HG03521 (cell line): ENCODE data around the gene NT5DC4.

Experiments
- ATAC-seq: cut with Tn5 transposase; IDR thresholded peaks from one replicate; pipeline ENCODE4 v1.9.1; 2021; ENCODE audit warnings: mild to moderate bottlenecking, moderate library complexity; ENCODE audit not compliant: unreplicated experiment

NT5DC4 gene

GRCh38 chr2:112751451-112752197 lies 30.8 kb downstream of the NT5DC4 start:
- ATAC-seq, result no peak

- ATAC-seq, result no peak
These were observed 31.8 kb downstream of the NT5DC4 start for GRCh38 chr2:112752667-112753066.

GRCh38 chr2:112754564-112754963 lies 33.7 kb downstream of the NT5DC4 start:
- ATAC-seq, result no peak

DNA sequence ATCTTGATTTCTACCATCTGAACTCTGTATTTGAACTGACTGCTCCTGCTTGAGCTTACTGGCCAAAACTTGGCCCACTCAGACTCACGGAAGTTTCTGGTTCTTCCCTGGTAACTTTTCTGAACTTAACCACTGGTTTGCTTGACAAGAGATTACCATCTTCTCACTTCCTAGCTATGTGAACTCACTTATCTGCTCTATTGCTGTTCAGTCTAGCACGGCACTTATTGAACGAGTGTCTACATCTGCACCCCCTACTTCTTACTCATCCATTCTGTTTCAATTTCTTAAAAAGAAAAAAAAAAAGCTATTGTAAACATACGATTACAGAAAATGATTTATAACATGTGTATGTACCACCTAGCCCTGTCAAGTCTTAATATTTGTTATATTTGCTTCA lies 34.6 kb downstream of the NT5DC4 start:
- no peak for ATAC-seq

DNA sequence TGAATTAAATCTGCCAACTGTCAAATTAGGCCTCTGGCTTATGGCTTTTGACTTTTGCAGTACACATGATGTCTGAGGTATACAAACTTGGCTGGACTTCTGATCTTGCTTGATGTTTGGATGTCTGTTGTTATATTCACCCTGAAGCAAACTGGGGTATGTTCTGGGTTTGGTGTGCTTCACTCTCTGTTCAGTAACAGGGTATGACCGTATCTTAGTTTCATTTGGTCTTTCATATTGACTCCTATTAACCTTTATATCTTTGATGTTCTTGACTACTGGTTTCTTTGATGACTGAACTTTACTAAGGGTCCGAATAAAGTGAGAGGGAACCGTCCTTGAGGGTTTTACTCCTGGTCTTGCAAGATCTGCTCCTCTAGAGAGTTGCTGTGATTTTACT lies 35.4 kb downstream of the NT5DC4 start:
- no peak for ATAC-seq

- ATAC-seq, result no peak
These were observed 36.4 kb downstream of the NT5DC4 start for GRCh38 chr2:112757265-112757664.

DNA sequence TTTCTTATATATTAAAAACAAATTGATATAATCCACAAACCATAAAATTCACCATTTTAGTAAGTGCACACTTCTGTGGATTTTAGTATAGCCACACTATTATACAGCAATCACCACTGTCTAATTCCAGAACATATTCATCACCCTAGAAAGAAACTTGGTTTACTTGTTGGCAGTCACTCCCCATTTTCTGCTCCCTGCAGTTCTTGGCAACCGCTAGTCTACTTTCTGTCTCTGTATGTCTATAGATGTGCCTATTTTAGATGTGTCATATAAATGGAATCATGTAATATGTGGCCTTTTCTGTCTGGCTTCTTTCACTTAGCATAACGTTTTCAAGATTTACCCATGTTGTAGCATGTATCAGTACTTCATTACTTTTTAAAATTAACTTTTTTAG lies 37.9 kb downstream of the NT5DC4 start:
- ATAC-seq, result no peak

DNA sequence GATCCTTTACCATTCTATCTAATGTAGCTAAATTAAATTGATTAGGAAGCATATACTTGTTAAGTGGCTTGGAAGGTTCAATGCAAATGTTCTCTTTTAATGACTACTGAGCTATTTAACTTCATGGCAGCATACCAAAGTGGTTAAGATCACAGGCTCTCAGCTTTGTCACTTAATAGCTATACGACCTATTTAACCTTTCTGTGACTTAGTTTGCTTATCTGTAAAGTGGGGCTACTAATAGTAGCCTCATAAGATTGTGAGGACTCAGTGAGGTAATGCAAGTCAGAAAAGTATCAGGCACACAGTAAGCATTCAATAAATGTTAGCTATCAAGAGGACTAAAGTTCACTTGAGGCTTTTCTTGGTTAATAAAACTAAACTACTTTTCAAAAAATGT lies 39.3 kb downstream of the NT5DC4 start:
- no peak for ATAC-seq

DNA sequence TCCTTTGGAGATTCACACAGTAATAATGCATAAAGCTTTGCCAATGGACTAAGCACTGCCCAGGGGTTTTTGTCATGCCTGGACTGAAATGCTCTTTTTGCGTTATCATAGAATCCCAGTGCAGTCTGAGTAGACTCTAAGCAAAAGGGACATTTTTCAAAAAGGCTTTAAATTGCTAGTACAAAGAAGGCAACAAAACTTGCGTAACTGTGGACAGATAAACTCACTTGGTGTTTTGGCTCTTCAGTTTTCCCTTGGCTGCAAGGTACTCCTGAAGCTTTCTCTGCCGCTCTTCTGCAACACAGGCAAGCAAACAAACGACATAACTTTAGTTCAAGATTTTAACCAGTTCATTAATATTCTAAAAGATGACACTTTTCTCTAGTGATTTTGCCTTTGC lies 41.5 kb downstream of the NT5DC4 start:
- no peak for ATAC-seq

DNA sequence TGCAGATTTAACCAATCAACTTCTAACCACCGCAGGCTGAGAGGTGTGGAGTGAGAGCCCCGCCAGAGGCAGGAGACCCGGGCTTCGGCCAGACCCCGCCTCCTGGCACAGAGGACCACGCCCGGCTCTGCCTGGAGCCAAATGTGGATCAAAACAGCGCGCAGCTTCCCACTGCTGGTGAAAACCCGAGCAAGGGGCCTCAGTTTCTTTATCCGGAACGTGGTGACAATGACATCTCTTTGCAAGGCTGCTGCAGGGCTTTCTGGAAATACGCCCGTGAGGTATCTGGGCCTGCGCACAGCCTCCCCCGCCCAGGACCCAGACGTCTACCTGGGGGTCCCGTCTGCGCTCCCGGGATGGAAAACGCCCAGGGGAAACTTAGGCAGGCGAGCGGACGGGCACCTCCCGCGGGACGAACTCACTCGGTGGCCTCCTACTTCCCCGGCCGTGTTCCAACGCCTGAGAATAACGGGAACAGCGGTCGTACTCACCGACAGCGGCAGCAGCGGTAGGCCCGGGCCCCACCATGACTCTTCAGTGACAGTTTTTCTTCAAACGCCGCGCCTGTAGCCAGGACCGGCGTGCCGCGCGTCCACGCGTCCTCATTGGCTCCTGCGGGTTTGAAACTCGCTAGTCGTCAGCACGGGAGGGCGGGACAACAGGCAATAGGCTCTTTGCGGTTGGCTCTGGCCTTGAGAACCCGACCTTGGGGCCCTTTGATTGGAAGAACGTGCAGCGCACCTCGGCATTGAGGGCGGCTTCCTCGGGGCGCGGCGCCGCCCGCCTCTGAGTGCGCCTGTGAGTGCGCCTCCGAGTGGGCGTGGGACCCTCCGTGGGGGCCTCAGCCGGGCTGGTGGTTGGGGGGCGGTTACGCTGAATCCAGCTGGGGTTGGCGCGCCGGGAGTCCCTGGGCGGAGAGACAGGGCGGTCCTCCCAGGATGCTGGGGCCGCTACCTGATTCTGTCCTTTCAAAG lies 43.5 kb downstream of the NT5DC4 start, which contains the start of gene CKAP2L:
CKAP2L (minus strand) TSS at position 539 of the 974 bp plus-strand sequence; CDS start at position 528, 11 bp downstream.
- peak; percentile 97 for ATAC-seq

- no peak for ATAC-seq
These were observed 44.4 kb downstream of the NT5DC4 start for GRCh38 chr2:112765251-112765650.

DNA sequence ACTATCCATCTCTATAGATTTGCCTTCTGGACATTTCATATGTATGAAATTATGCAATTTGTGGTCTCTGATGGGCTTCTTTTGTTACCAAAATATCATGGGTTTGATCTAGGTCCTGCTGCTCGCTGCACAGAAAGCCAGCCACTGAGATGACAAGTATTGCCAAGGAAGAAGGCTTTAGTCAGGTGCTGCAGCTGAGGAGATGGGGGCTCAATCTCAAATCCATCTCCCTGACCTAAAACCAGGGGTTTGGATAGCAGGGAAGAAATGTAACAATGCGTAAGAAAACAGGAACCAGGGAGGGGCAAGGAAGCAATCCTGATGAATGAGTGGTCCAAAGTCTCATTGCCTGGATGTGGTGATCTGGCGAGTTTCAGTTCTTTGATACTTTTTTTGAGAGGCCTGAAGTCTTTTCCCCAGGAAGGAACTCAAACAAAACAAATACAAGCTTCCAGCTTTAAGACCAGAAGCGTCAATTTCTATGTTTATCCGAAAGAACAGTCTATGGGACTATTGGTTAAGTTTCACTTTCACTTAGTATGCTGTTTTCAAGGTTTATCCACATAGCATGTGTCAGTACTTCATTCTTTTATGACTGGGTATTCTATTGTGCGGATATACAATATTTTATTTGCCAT lies 47.0 kb downstream of the NT5DC4 start:
- ATAC-seq, result no peak

GRCh38 chr2:112768432-112768831 lies 47.6 kb downstream of the NT5DC4 start:
- no peak for ATAC-seq

DNA sequence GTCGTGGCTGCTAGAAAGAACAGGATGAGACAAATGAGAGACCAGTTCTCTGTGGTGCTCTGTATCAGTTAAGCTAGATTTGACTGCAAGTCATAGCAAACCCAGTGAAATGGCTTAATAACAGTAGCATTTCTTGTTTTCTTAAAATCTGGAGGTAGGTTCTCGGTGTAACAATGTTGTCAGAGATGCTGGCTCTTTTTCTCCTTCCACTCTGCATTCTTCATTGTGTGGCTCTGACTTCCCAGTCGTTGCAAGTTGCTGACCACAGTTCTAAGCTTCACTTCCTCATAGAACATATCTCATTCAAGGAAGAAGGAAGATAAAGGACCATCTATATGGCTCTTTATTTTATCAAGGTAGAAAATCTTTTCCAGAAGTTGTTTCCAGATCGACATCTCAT lies 51.5 kb downstream of the NT5DC4 start:
- ATAC-seq, result no peak

- ATAC-seq, result no peak
These were observed 52.2 kb downstream of the NT5DC4 start for GRCh38 chr2:112772911-112773475.

GRCh38 chr2:112773556-112773955 lies 52.7 kb downstream of the NT5DC4 start:
- no peak for ATAC-seq

- ATAC-seq, result no peak
These were observed 53.9 kb downstream of the NT5DC4 start for GRCh38 chr2:112774536-112775285.

GRCh38 chr2:112776113-112776512 lies 55.3 kb downstream of the NT5DC4 start:
- no peak for ATAC-seq

DNA sequence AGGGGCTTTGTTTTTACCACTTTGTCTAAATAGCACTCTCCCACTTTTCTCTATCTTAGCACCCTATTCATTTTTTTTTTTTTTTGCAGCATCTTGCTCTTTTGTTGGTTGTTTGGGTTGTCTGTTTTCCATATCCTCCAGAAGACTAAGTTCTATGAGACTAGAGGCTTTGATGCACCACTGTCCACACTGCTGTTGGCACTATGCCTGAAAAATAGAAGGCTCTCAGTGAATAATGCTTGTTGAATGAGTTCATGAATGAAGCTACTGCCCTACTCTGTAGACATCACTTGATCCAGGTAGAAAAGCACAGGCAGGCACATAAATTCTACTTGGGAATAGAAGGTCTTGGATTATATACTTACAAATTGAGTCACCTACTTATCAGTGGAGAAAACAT lies 56.2 kb downstream of the NT5DC4 start:
- no peak for ATAC-seq

DNA sequence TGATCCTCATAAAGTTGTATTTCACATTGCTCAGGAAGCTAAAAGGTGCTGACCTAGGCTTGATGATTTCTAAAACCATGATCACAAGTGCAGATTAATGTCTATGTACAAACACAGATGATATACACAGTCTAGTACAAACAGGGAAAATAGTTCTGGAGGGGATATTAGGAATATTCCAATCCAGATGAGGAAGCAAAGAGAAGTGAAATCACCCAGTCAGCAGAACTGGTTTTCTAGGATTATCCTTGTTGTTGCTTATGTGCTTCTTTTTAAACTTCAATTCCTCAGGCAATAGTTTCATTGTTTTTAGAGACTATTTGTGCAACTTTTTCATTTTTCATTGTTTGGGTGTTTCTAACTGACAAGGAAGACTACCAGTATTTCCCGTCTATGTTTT lies 58.8 kb downstream of the NT5DC4 start:
- ATAC-seq, result no peak
